ENCODE measurements around the gene CMC2.

- no peak for TF ChIP-seq CTCF (IDR thresholded peaks at IDR 0.05)
- no peak for TF ChIP-seq POLR2A (IDR thresholded peaks at IDR 0.05)
These were observed 74.0 kb downstream of the CMC2 start for GRCh38 chr16:80932708-80933095.

Measured in ovary (tissue), 3 donors.